ENCODE measurements around the gene SPTBN1.

Gene SPTBN1

DNA sequence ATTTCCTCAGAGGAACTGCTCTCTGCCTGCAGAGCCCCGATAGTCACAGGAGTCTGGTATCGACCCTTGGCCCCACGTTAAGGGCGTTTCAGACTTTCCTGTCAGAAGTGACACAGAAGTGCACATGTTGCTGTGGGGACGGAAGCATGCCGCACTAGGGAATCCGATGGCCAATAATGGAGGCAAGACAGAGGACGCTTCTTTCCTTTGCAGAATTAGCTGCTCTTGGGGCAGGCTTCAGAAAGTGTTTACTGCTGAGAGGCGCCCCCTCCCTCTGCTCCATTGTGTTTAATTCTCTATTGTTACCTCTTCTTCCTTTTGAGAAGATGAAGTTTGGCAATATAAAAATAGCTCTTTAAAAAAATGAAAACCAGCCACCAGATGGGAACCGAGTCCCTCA lies 148.7 kb downstream of the SPTBN1 start:
- Histone ChIP-seq H3K9me3 (ENCODE audit: insufficient read depth, low read depth, low read length) (no peaks in the 10 kb centered on the region), H3K9ac (ENCODE audit: low read depth, low read length) (no peak overlapping the region), H3K27me3 (ENCODE audit: insufficient read depth, low read length) (no peaks in the 10 kb centered on the region), H3K27ac (ENCODE audit: low read depth, low read length) (no peak overlapping the region), H3K4me1 (ENCODE audit: insufficient read depth, low read length) (peaks cover 32% of the 10 kb centered on the region), H3K4me3 (ENCODE audit: low read length) (no peak overlapping the region), H3K36me3 (ENCODE audit: insufficient read depth, low read length) (peaks cover 5% of the 10 kb centered on the region)
- 87% methylated on average over 10 of the region's 10 CpGs for WGBS

DNA sequence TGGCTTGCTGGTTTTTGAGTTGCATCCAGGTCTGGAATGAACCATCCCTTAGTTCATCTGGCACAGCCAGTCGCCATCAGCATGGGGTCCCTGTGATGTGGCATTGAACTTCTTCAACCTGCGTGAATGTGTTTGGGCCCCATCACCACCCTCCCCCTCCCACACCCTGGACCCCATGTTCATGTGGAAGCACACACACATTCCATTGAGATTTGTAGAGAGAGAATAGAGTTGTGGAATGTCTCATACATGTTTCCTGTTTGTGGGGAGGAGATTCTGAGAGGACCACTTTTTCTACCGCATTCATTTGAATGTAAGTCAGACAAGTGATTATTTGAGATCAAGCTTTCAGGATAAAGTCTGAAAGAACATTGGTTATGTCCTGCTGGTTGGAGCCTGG lies 149.7 kb downstream of the SPTBN1 start:
- H3K9me3 ChIP-seq (ENCODE audit: insufficient read depth, low read depth, low read length): no peaks in the 10 kb centered on the region
- no peak overlapping the region for H3K27ac ChIP-seq (ENCODE audit: low read depth, low read length)
- no peak overlapping the region for H3K4me3 ChIP-seq (ENCODE audit: low read length)
- H3K36me3 ChIP-seq (ENCODE audit: insufficient read depth, low read length): no peaks in the 10 kb centered on the region; the same call in 1 of the 2 replicates
- peaks cover 41% of the 10 kb centered on the region for H3K4me1 ChIP-seq (ENCODE audit: insufficient read depth, low read length)
- no peaks in the 10 kb centered on the region for H3K27me3 ChIP-seq (ENCODE audit: insufficient read depth, low read length)
- H3K9ac ChIP-seq (ENCODE audit: low read depth, low read length): no peak overlapping the region
- 97% methylated on average over 3 of the region's 3 CpGs for WGBS

DNA sequence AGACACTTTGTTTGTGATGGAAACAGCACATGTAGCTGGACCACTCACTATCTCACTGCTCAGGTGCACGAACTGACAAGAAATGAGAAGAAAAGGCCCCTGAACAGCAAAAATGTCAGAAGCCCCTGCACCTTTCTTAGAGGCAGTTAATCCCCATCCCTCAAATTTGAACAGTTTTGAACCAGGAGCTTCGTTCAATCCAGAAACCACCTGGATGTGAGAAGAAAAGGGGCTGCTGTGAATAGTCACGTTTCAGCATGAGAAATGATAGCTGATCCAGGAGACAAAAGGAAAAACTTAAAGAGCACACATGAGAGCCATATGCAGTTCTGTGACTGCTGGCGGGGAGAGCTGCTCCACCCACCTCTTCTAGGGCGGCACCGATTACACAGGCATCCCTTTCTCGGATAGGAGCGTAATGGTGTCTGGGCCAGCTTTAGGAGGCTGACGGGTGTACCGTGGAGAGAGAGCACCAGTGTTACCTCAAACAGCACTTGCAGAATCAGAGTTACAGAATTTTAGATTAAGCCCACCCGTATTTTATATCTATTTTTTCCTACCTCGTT lies 150.3 kb downstream of the SPTBN1 start:
- WGBS: 85% methylated on average over 12 of the region's 12 CpGs
- Histone ChIP-seq H3K36me3 (ENCODE audit: insufficient read depth, low read length) (no peaks in the 10 kb centered on the region), H3K27me3 (ENCODE audit: insufficient read depth, low read length) (no peaks in the 10 kb centered on the region), H3K4me1 (ENCODE audit: insufficient read depth, low read length) (peaks cover 46% of the 10 kb centered on the region), H3K4me3 (ENCODE audit: low read length) (no peak overlapping the region), H3K9me3 (ENCODE audit: insufficient read depth, low read depth, low read length) (no peaks in the 10 kb centered on the region), H3K27ac (ENCODE audit: low read depth, low read length) (no peak overlapping the region), H3K9ac (ENCODE audit: low read depth, low read length) (no peak overlapping the region)

DNA sequence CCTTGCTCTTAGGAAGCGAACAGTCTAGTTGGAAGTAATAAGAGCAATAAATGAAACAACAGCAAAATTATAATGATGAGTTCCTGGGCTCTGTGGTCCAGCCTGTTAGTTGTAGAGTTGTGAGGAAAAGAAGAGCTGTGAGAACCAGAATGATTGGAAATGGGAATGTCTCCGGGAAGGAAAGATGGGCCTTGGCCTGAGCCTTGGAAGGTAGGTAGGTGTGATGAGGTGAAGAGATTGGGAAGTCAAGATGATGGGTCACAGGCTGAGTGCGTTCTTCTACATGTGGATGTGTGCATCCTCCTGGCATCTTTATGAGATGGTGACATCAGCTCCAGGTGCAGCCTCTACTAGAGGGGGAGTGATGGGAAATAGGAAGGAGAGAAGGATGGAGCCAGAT lies 152.1 kb downstream of the SPTBN1 start:
- Histone ChIP-seq H3K27me3 (ENCODE audit: insufficient read depth, low read length) (no peaks in the 10 kb centered on the region), H3K9ac (ENCODE audit: low read depth, low read length) (no peak overlapping the region), H3K4me1 (ENCODE audit: insufficient read depth, low read length) (peaks cover 42% of the 10 kb centered on the region), H3K36me3 (ENCODE audit: insufficient read depth, low read length) (peaks cover 14% of the 10 kb centered on the region), H3K4me3 (ENCODE audit: low read length) (no peak overlapping the region), H3K27ac (ENCODE audit: low read depth, low read length) (no peak overlapping the region), H3K9me3 (ENCODE audit: insufficient read depth, low read depth, low read length) (no peaks in the 10 kb centered on the region)
- 96% methylated on average over 3 of the region's 3 CpGs for WGBS

GRCh38 chr2:54609241-54609640 lies 153.1 kb downstream of the SPTBN1 start:
- 93% methylated on average over 5 of the region's 5 CpGs for WGBS
- H3K27ac ChIP-seq (ENCODE audit: low read depth, low read length): no peak overlapping the region
- peaks cover 44% of the 10 kb centered on the region for H3K4me1 ChIP-seq (ENCODE audit: insufficient read depth, low read length)
- no peak overlapping the region for H3K9ac ChIP-seq (ENCODE audit: low read depth, low read length)
- peaks cover 21% of the 10 kb centered on the region for H3K36me3 ChIP-seq (ENCODE audit: insufficient read depth, low read length)
- H3K4me3 ChIP-seq (ENCODE audit: low read length): no peak overlapping the region
- no peaks in the 10 kb centered on the region for H3K9me3 ChIP-seq (ENCODE audit: insufficient read depth, low read depth, low read length)
- H3K27me3 ChIP-seq (ENCODE audit: insufficient read depth, low read length): no peaks in the 10 kb centered on the region

DNA sequence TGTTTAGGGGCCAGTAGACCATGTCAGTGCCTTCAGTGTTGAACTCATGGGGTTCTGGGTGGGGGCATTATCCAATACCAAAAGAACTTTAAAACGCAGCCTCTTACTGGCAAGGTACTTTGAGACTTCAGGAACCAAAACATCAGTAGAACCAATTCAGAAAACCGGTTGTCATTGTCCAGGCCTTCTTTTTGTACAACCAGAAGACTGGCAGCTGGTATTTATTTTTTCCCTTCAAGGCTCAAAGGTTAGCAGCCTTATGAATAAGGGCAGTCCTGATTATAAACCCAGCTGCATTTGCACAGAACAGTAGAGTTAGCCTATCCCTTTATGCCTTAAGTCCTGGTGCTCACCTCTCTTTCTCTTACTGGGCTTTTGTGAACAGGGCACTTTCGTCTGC lies 153.5 kb downstream of the SPTBN1 start:
- no peaks in the 10 kb centered on the region for H3K9me3 ChIP-seq (ENCODE audit: insufficient read depth, low read depth, low read length)
- H3K27me3 ChIP-seq (ENCODE audit: insufficient read depth, low read length): no peaks in the 10 kb centered on the region
- no peak overlapping the region for H3K4me3 ChIP-seq (ENCODE audit: low read length)
- peaks cover 41% of the 10 kb centered on the region for H3K4me1 ChIP-seq (ENCODE audit: insufficient read depth, low read length)
- H3K36me3 ChIP-seq (ENCODE audit: insufficient read depth, low read length): peaks cover 23% of the 10 kb centered on the region
- no peak overlapping the region for H3K27ac ChIP-seq (ENCODE audit: low read depth, low read length)
- WGBS: 94% methylated on average over 3 of the region's 3 CpGs
- no peak overlapping the region for H3K9ac ChIP-seq (ENCODE audit: low read depth, low read length)

GRCh38 chr2:54610700-54611099 lies 154.6 kb downstream of the SPTBN1 start:
- 33% methylated on average over 1 of the region's 1 CpG for WGBS
- Histone ChIP-seq H3K4me1 (ENCODE audit: insufficient read depth, low read length) (peaks cover 31% of the 10 kb centered on the region), H3K9ac (ENCODE audit: low read depth, low read length) (no peak overlapping the region), H3K27ac (ENCODE audit: low read depth, low read length) (no peak overlapping the region), H3K27me3 (ENCODE audit: insufficient read depth, low read length) (no peaks in the 10 kb centered on the region), H3K36me3 (ENCODE audit: insufficient read depth, low read length) (peaks cover 25% of the 10 kb centered on the region), H3K9me3 (ENCODE audit: insufficient read depth, low read depth, low read length) (no peaks in the 10 kb centered on the region), H3K4me3 (ENCODE audit: low read length) (no peak overlapping the region)

DNA sequence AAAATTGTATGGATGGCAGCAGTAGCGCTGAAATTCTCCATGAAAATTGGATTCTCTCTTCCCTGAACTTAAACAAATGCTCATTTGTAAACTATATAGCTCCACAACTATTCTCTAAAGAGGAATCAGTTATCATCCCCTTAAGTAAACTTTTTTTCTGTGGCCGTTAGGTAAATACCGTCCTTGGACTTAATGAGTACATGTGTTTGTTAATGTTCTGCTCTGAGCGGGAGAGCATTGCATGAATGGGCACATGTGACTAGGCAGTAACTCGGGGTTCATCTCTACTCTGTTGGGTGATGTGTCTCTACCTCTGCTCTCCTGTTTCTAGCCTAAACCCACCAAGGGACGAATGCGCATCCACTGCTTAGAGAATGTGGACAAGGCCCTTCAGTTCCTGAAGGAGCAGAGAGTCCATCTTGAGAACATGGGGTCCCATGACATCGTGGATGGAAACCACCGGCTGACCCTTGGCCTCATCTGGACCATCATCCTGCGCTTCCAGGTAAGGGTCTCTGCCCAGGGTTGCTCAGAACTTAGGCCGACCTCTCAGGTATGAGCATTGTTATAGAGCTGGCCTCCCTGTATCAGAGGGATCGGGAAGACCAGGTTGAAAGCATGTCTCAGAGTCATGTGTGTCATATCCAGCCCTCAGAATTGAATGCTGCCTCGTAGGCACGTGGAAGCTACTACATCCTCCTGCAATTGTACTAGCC lies 155.9 kb downstream of the SPTBN1 start:
- H3K9ac ChIP-seq (ENCODE audit: low read depth, low read length): no peak overlapping the region
- H3K4me1 ChIP-seq (ENCODE audit: insufficient read depth, low read length): peaks cover 31% of the 10 kb centered on the region
- H3K27me3 ChIP-seq (ENCODE audit: insufficient read depth, low read length): no peaks in the 10 kb centered on the region
- 96% methylated on average over 14 of the region's 14 CpGs for WGBS
- no peaks in the 10 kb centered on the region for H3K9me3 ChIP-seq (ENCODE audit: insufficient read depth, low read depth, low read length)
- H3K27ac ChIP-seq (ENCODE audit: low read depth, low read length): no peak overlapping the region
- no peak overlapping the region for H3K4me3 ChIP-seq (ENCODE audit: low read length)
- peaks cover 38% of the 10 kb centered on the region for H3K36me3 ChIP-seq (ENCODE audit: insufficient read depth, low read length)

- H3K4me1 ChIP-seq (ENCODE audit: insufficient read depth, low read length): peaks cover 31% of the 10 kb centered on the region
- no peak overlapping the region for H3K4me3 ChIP-seq (ENCODE audit: low read length)
Observed at GRCh38 chr2:54613386-54613785, 157.3 kb downstream of the SPTBN1 start.

DNA sequence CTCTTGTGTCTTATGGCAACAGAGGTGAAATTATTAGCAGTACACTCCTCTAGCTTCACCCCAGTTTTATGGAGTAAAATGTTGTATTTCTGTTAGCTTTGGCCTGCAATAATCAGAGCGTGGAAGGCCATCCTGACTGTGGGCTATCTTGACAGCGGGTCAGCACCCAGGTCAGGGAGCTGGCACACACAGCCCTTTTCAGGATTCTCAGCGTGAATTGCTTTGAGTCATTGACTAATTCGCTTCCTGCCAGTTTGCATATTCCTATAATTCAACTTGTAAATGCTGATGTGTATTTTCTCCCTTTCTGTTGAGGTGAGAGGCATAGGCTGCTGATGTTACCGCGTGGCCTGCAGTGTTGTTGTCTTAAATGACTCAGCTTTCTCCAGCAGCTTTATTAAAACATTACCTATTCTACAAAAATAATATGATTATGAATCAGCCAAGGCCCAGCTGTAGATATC lies 157.7 kb downstream of the SPTBN1 start:
- WGBS: 67% methylated on average over 4 of the region's 6 CpGs
- Histone ChIP-seq H3K36me3 (ENCODE audit: insufficient read depth, low read length) (peaks cover 56% of the 10 kb centered on the region), H3K9me3 (ENCODE audit: insufficient read depth, low read depth, low read length) (no peaks in the 10 kb centered on the region), H3K27me3 (ENCODE audit: insufficient read depth, low read length) (no peaks in the 10 kb centered on the region), H3K9ac (ENCODE audit: low read depth, low read length) (no peak overlapping the region), H3K4me1 (ENCODE audit: insufficient read depth, low read length) (peaks cover 31% of the 10 kb centered on the region), H3K4me3 (ENCODE audit: low read length) (no peak overlapping the region), H3K27ac (ENCODE audit: low read depth, low read length) (peak overlapping the region; percentile 51)

More at GRCh38 chr2:54613386-54613785, 157.3 kb downstream of the SPTBN1 start:
- WGBS: 75% methylated on average over 2 of the region's 2 CpGs
- Histone ChIP-seq H3K9ac (ENCODE audit: low read depth, low read length) (no peak overlapping the region), H3K27ac (ENCODE audit: low read depth, low read length) (peak overlapping the region; percentile 51), H3K36me3 (ENCODE audit: insufficient read depth, low read length) (peaks cover 52% of the 10 kb centered on the region), H3K9me3 (ENCODE audit: insufficient read depth, low read depth, low read length) (no peaks in the 10 kb centered on the region), H3K27me3 (ENCODE audit: insufficient read depth, low read length) (no peaks in the 10 kb centered on the region)

DNA sequence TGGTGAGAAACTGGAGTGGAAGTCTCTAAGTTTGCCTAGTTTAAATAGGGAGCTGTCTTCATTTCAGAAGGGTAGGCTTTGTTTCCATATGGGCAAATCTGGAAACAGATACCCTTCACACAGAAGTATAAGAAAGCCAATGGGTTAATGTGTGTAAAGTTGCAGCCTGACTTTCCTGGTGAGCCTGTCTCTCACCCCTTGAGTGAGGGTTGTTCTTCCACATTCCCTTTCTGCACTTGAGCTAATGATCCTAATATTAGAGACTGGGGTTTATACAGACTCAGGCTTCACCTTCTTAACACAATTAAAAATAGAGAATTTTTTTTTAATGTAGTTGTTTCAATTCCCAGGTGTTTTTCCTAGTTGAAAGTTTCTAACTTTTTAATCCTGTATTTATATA lies 158.7 kb downstream of the SPTBN1 start:
- H3K4me3 ChIP-seq (ENCODE audit: low read length): no peak overlapping the region
- H3K4me1 ChIP-seq (ENCODE audit: insufficient read depth, low read length): peaks cover 29% of the 10 kb centered on the region
- H3K27me3 ChIP-seq (ENCODE audit: insufficient read depth, low read length): no peaks in the 10 kb centered on the region
- H3K36me3 ChIP-seq (ENCODE audit: insufficient read depth, low read length): peaks cover 66% of the 10 kb centered on the region
- H3K9ac ChIP-seq (ENCODE audit: low read depth, low read length): no peak overlapping the region
- H3K9me3 ChIP-seq (ENCODE audit: insufficient read depth, low read depth, low read length): no peaks in the 10 kb centered on the region
- no peak overlapping the region for H3K27ac ChIP-seq (ENCODE audit: low read depth, low read length)

Data from HUES64 (cell line).